H1 (cell line): ENCODE measurements around the gene DMAC2L. TPM values are rescaled to one million over a fixed set of nuclear protein-coding genes. Genes with fewer than 3 reads are reported as not detected.

Experiments
- CTCF ChIA-PET: fragments of 300-600 bp; sonication (Branson Sonifier 250); formaldehyde crosslinking; loops from one replicate; lab custom pipeline; 2021; ENCODE audit not compliant: partially characterized antibody; lab: Charles Lee
- POLR2A ChIA-PET: fragments of 300-600 bp; sonication (Branson Sonifier 250); formaldehyde crosslinking; loops from one replicate; lab custom pipeline; 2021; ENCODE audit warnings: inconsistent platforms; ENCODE audit not compliant: partially characterized antibody; lab: Charles Lee
- DNase-seq, 2 experiments: peaks; one replicate each; pipeline versions ENCODE4 v3.0.0 to v3.0.0-alpha.2; 2010 to 2022; ENCODE audit warnings: low spot score in 2 of 2, low read depth in 1 of 2, mixed read lengths in 1 of 2
- FAIRE-seq: peaks from 2 replicates; lab custom pipeline; 2011; peaks lifted over from hg19 to GRCh38; lab: Jason Lieb, UNC
- H2AFZ ChIP-seq: 2 replicates; pipeline ENCODE4 v1.8.1; 2012; ENCODE audit warnings: low read length, inconsistent platforms
- H2AK5ac ChIP-seq: 2 replicates; pipeline ENCODE4 v1.6.1; 2013; ENCODE audit warnings: low read depth, low read length
- H2BK120ac ChIP-seq: replicated peaks from 2 replicates; pipeline ENCODE3; 2013; ENCODE audit warnings: low read depth, low read length, inconsistent platforms
- H2BK12ac ChIP-seq: 2 replicates; pipeline ENCODE4 v1.6.1; 2013; ENCODE audit warnings: low read depth, low read length
- H2BK15ac ChIP-seq: 2 replicates; pipeline ENCODE4 v1.6.1; 2013; ENCODE audit warnings: low read length
- H2BK20ac ChIP-seq: 2 replicates; pipeline ENCODE4 v1.6.1; 2013; ENCODE audit warnings: low read length
- H2BK5ac ChIP-seq: 2 replicates; pipeline ENCODE4 v1.6.1; 2013; ENCODE audit warnings: low read depth, low read length
- H3K14ac ChIP-seq: 2 replicates; pipeline ENCODE4 v1.6.1; 2013; ENCODE audit warnings: inconsistent platforms; ENCODE audit not compliant: insufficient read length
- H3K18ac ChIP-seq: 2 replicates; pipeline ENCODE4 v1.6.1; 2013; ENCODE audit warnings: low read length; ENCODE audit errors: extremely low read depth
- H3K23ac ChIP-seq: 2 replicates; pipeline ENCODE4 v1.6.1; 2013; ENCODE audit warnings: inconsistent platforms; ENCODE audit not compliant: insufficient read length
- H3K23me2 ChIP-seq: 2 replicates; pipeline ENCODE4 v1.6.1; 2013; ENCODE audit warnings: low read depth, low read length
- H3K27ac ChIP-seq: 2 replicates; pipeline ENCODE4 v1.6.1; 2011; ENCODE audit warnings: low read depth, low read length, inconsistent platforms
- H3K27me3 ChIP-seq, 4 experiments: replicated peaks in 1 of 4; 1 replicate in 1 of 4; 2 replicates in 3 of 4; pipeline versions ENCODE4 v1.6.1 to v1.8.1; 2011 to 2013; ENCODE audit warnings: low read length in 3 of 4, mild to moderate bottlenecking in 3 of 4, inconsistent platforms in 2 of 4, mixed read lengths in 2 of 4, moderate library complexity in 1 of 4; ENCODE audit not compliant: control insufficient read depth in 3 of 4, insufficient read depth in 3 of 4; ENCODE audit errors: extremely low read depth in 1 of 4
- H3K36me3 ChIP-seq, 4 experiments: 2 replicates each; pipeline versions ENCODE4 v1.6.1 to v1.8.1; 2011 to 2013; ENCODE audit warnings: mild to moderate bottlenecking in 4 of 4, low read length in 3 of 4, moderate library complexity in 2 of 4, control low read depth in 1 of 4, inconsistent platforms in 1 of 4; ENCODE audit not compliant: insufficient read depth in 4 of 4, control insufficient read depth in 2 of 4
- H3K4ac ChIP-seq: replicated peaks from 2 replicates; pipeline ENCODE3; 2013; ENCODE audit warnings: low read length, low read depth, mixed read lengths, inconsistent platforms; ENCODE audit not compliant: insufficient read length
- H3K4me1 ChIP-seq, 4 experiments: replicated peaks in 1 of 4; 1 replicate in 1 of 4; 2 replicates in 3 of 4; pipeline versions ENCODE4 v1.6.1 to v1.8.1; 2011 to 2013; ENCODE audit warnings: low read length in 3 of 4, inconsistent platforms in 2 of 4, mixed read lengths in 1 of 4; ENCODE audit not compliant: insufficient read depth in 4 of 4, control insufficient read depth in 3 of 4
- H3K4me2 ChIP-seq, 2 experiments: 2 replicates each; pipeline versions ENCODE4 v1.6.1 to v1.8.1; 2011 to 2013; ENCODE audit warnings: low read depth in 2 of 2, low read length in 2 of 2, control low read depth in 1 of 2, inconsistent platforms in 1 of 2, mild to moderate bottlenecking in 1 of 2; ENCODE audit not compliant: insufficient read depth in 1 of 2
- H3K4me3 ChIP-seq, 4 experiments: fragments of 200-600, 300-600 bp in 1 of 4; sonication (generic), shearing (Covaris generic), sonication (Bioruptor Twin) in 1 of 4; 2 replicates each; pipeline versions ENCODE4 v1.5.1 to v1.8.1; 2011 to 2016; ENCODE audit warnings: low read length in 4 of 4, low read depth in 3 of 4, control low read depth in 2 of 4, inconsistent platforms in 2 of 4, mild to moderate bottlenecking in 2 of 4, mixed read lengths in 1 of 4, moderate library complexity in 1 of 4; ENCODE audit not compliant: insufficient read depth in 2 of 4; ENCODE audit errors: extremely low read depth in 1 of 4
- H3K56ac ChIP-seq: replicated peaks from 2 replicates; pipeline ENCODE3; 2013; ENCODE audit warnings: low read depth, mild to moderate bottlenecking, mixed read lengths, low read length, inconsistent platforms; ENCODE audit not compliant: insufficient read length
- H3K79me1 ChIP-seq: 2 replicates; pipeline ENCODE4 v1.6.1; 2013; ENCODE audit warnings: low read depth, low read length, control low read depth
- H3K79me2 ChIP-seq, 2 experiments: 2 replicates each; pipeline versions ENCODE4 v1.6.1 to v1.8.1; 2012 to 2013; ENCODE audit warnings: low read length in 2 of 2, mild to moderate bottlenecking in 2 of 2, inconsistent platforms in 1 of 2; ENCODE audit not compliant: insufficient read depth in 2 of 2, control insufficient read depth in 1 of 2
- H3K9ac ChIP-seq, 4 experiments: replicated peaks in 1 of 4; 1 replicate in 1 of 4; 2 replicates in 3 of 4; pipeline versions ENCODE4 v1.6.1 to v1.8.1; 2011 to 2013; ENCODE audit warnings: low read depth in 3 of 4, low read length in 3 of 4, control low read depth in 2 of 4, mild to moderate bottlenecking in 2 of 4, moderate library complexity in 2 of 4, inconsistent platforms in 1 of 4; ENCODE audit errors: extremely low read depth in 1 of 4
- H3K9me3 ChIP-seq, 2 experiments: 2 replicates each; pipeline versions ENCODE4 v1.6.1 to v1.8.1; 2012 to 2013; ENCODE audit warnings: mild to moderate bottlenecking in 2 of 2, moderate library complexity in 2 of 2, control low read depth in 1 of 2, inconsistent platforms in 1 of 2, low read depth in 1 of 2, low read length in 1 of 2, mixed read lengths in 1 of 2; ENCODE audit not compliant: insufficient read depth in 2 of 2
- H4K20me1 ChIP-seq, 2 experiments: replicated peaks in 1 of 2; 2 replicates each; pipeline versions ENCODE3 to v1.8.1; 2011 to 2013; ENCODE audit warnings: inconsistent platforms in 2 of 2, low read length in 2 of 2, mild to moderate bottlenecking in 1 of 2; ENCODE audit not compliant: insufficient read depth in 2 of 2, control insufficient read depth in 1 of 2
- H4K5ac ChIP-seq: 2 replicates; pipeline ENCODE4 v1.6.1; 2013; ENCODE audit warnings: low read length, low read depth, mixed read lengths, inconsistent platforms; ENCODE audit not compliant: insufficient read length
- H4K8ac ChIP-seq: 2 replicates; pipeline ENCODE4 v1.8.0; 2013; ENCODE audit warnings: mild to moderate bottlenecking, moderate library complexity, low read length, inconsistent platforms; ENCODE audit not compliant: insufficient read depth; ENCODE audit errors: extremely low read depth
- H4K91ac ChIP-seq: replicated peaks from 2 replicates; pipeline ENCODE3; 2013; ENCODE audit warnings: low read length, mixed read lengths, inconsistent platforms; ENCODE audit not compliant: insufficient read length
- CBX5 ChIP-seq: fragments of 300-800, 300-1000 bp; sonication (generic); IDR thresholded peaks from 2 replicates; pipeline ENCODE4 v1.7.1; 2016; ENCODE audit warnings: antibody characterized with exemption, low read length, low read depth
- TEAD4 ChIP-seq: IDR thresholded peaks from 2 replicates; pipeline ENCODE4 v1.6.1; 2012; ENCODE audit warnings: low read depth, low read length, inconsistent platforms, mixed read lengths
- WGBS, 2 experiments: shearing (Covaris generic) in 1 of 2; methylation state at CpG; one replicate each; pipeline versions ENCODE4 v1.1.6 to v1.1.7; 2013 to 2015; ENCODE audit warnings: low lambda C conversion rate in 2 of 2, mixed read lengths in 2 of 2, inconsistent platforms in 1 of 2, low coverage in 1 of 2, missing lambda C conversion rate in 1 of 2; ENCODE audit not compliant: insufficient replicate concordance in 2 of 2, insufficient coverage in 1 of 2, insufficient read length in 1 of 2; ENCODE audit errors: extremely low coverage in 1 of 2, missing lambda C conversion rate in 1 of 2; 5-methylcytosine and 5-hydroxymethylcytosine counted together
- polyA plus RNA-seq, 7 experiments: library from polyadenylated mRNA; depleted of rRNA in 3 of 7; stranded (reverse) in 5 of 7; unstranded in 2 of 7; fragments of >200 nt in 5 of 7; fragments of 200-250 nt in 2 of 7; gene quantifications; 1 replicate in 5 of 7; 2 replicates in 1 of 7; 4 replicates in 1 of 7; pipeline versions ENCODE4 v1.2.1 to v1.2.3, GENCODE V29; 2011 to 2013; ENCODE audit warnings: missing spikeins in 2 of 7, mixed read lengths in 2 of 7
- total RNA-seq: library from RNA; stranded (reverse); fragmentation: NEBNext Ultra II Directional; extraction: Animal tissue kit (Norgen Biotek cat#: 25700); gene quantifications from 2 replicates; pipeline ENCODE4 v1.2.1, GENCODE V29; 2021

The DMAC2L gene
- total and polyA plus RNA-seq, 2 of the 8 experiments (the other 6 are each of a cell fraction or from before 2014, with no cell fraction given) = 20.3 to 28.9 TPM

- no peaks in the 10 kb centered on the region for H3K79me1 ChIP-seq
- H3K4me2 ChIP-seq = no peak overlapping the region
- ChIA-PET CTCF (interaction anchor here (0.7 to 1.5 kb wide), 3 partner anchors 13 to 171 kb away, joined by 3 to 6 read pairs (median 4); no protein-coding TSS in a partner anchor), POLR2A (no interaction called here)
- no peak overlapping the region for H2AFZ ChIP-seq
- H2BK12ac ChIP-seq = no peak overlapping the region
- H2AK5ac ChIP-seq = no peak overlapping the region
- no peak overlapping the region for H4K5ac ChIP-seq
- no peak overlapping the region for H3K4me3 ChIP-seq
- no peak overlapping the region for H3K18ac ChIP-seq
- H3K14ac ChIP-seq = no peak overlapping the region
- H3K79me2 ChIP-seq = no peaks in the 10 kb centered on the region
- no peaks in the 10 kb centered on the region for H3K27me3 ChIP-seq
- no peak for FAIRE-seq
- no peaks in the 10 kb centered on the region for H4K20me1 ChIP-seq
- H2BK15ac ChIP-seq = no peak overlapping the region
- H4K91ac ChIP-seq = no peak overlapping the region
- peaks cover 0 to 10% (median 1%) of the 10 kb centered on the region in 4 experiments; a peak in 3 of 7 replicates for H3K4me1 ChIP-seq
- no peak overlapping the region for H3K9ac ChIP-seq
- no peak overlapping the region for H3K4ac ChIP-seq
- H3K23me2 ChIP-seq = no peaks in the 10 kb centered on the region; the same call in 1 of the 2 replicates
- no peak for TF ChIP-seq CBX5
- TF ChIP-seq TEAD4 = peak; percentile 81
- H3K23ac ChIP-seq = no peak overlapping the region
- no peak overlapping the region for H3K56ac ChIP-seq
- H3K36me3 ChIP-seq = no peaks in the 10 kb centered on the region
- 43% methylated on average over 1 of the region's 1 CpG; no CpG with 5 or more reads in 1 of the 2 experiments for WGBS, 2 experiments
- H2BK120ac ChIP-seq = no peak overlapping the region
- H3K27ac ChIP-seq = no peak overlapping the region
- H2BK20ac ChIP-seq = no peak overlapping the region
- peak in 1 of 2 experiments; percentile 39 for DNase-seq
- H3K9me3 ChIP-seq = no peaks in the 10 kb centered on the region
- no peak overlapping the region for H4K8ac ChIP-seq
- no peak overlapping the region for H2BK5ac ChIP-seq
These were observed 43.6 kb downstream of the DMAC2L start for GRCh38 chr14:50355692-50356091.
